ENCODE data around the gene USP54.
"Not testable (repeated sequence)": the region's sequence is repeated elsewhere in the genome, so short reads cannot be mapped to it uniquely, and the experiment has no call there.

Gene USP54

DNA sequence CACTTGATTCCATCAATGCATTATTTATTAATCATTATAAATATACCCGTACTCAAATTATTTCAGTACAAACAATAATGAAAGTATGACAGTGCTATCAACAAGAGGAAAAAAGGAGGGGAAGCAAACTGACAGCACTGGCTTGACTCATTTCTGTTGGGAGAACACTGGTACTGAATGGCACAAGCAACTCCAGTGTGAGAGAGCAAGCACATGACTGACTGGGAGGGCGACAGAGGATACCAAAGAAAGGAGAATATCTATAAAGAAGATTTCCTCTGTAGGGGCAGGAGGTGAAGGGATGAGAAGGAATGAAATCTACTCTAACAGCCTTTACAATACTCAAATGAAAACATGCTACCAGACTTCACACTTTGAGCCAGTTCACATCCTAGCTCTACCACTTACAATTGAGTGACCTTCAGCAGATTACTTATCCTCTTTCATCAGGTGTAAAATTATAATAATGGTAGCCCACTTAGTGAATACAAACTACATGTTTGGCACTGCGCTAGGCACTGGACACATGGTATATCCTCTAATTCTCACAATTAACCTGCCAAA lies 1.5 kb downstream of the USP54 start:
- peak in 1 of 2 donors; percentile 61 for DNase-seq

DNA sequence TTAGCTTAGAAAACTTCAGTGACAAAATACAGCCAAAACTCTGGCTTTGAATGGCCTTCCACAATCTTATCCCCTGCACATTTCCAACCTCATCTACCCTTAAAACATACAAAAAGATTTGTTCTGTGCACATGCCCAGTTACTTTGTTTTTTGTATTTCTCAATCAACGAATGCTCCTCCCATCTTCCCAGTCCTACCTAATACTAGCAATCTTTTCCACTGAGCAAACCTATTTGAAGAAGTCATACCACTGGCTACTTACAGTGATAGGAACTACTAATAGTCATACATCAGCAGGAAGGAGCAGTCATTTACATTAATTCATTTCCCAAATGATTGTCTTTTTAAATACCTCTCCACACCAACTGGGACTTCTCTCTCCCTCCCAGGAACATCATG lies 2.5 kb downstream of the USP54 start:
- no peak for DNase-seq

GRCh38 chr10:73586583-73586984 lies 4.6 kb downstream of the USP54 start:
- DNase-seq: no peak

- DNase-seq: no peak
Observed at GRCh38 chr10:73585327-73585726, 5.8 kb downstream of the USP54 start.

GRCh38 chr10:73584737-73585136 lies 6.4 kb downstream of the USP54 start:
- DNase-seq: no peak

GRCh38 chr10:73581918-73582317 lies 9.2 kb downstream of the USP54 start:
- no peak for DNase-seq

DNA sequence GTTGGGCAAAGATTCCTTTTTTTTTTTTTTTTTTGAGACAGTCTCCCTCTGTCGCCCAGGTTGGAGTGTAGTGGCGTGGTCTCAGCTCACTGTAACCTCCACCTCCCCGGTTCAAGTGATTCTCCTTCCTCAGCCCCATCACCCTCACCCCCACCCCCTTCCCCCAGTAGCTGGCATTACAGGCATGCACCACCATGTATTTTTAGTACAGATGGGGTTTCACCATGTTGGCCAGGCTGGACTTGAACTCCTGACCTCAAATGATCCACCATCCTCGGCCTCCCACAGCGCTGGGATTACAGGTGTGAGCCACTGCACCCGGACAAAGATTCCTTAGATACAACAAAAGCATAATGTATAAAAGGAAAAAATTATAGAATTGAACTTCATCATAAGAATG lies 12.2 kb downstream of the USP54 start:
- DNase-seq: not testable (repeated sequence)

DNA sequence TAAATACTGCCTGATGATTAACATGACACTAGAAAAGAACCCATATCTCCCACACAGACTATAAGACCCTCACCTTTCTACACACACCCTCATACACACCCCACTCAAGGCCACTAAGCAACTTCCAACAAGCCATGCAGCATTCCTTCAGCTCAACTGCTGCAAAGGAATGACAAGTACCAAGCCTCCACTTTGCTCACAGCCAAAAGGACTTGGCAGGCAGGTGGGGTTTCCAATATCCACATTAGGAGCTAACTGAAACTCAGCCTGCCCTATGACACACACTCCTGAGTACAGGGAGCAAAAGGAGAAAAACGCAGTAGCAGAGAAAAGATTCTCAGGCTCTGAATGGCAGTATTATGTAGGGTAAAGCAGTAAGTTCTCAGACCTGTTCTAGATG lies 13.4 kb downstream of the USP54 start:
- DNase-seq: no peak

- DNase-seq: no peak
Observed at GRCh38 chr10:73576890-73577591, 14.1 kb downstream of the USP54 start.

GRCh38 chr10:73576178-73576889 lies 14.8 kb downstream of the USP54 start:
- no peak for DNase-seq

GRCh38 chr10:73567025-73567424 lies 24.1 kb downstream of the USP54 start:
- DNase-seq: not testable (repeated sequence)

DNA sequence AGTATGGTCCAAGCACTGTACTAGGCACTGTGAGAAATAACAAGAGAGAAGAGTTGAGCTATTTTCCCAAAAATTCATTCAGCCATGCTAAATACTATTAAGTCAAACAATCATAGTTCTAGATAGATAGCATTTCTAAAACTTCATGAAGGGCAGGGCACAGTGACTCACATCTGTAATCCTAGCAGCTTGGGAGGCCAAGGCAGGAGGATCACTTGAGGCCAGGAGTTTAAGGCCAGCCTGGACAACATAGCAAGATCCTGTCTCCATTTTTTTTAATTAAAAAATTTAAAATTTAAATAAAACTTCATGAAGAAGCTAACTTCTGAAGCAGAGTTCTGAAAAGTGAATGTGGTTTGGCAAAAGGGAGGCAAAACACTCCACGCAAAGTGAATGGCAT lies 29.9 kb downstream of the USP54 start:
- no peak for DNase-seq

- no peak for DNase-seq
Observed at GRCh38 chr10:73559590-73559989, 31.6 kb downstream of the USP54 start.

DNA sequence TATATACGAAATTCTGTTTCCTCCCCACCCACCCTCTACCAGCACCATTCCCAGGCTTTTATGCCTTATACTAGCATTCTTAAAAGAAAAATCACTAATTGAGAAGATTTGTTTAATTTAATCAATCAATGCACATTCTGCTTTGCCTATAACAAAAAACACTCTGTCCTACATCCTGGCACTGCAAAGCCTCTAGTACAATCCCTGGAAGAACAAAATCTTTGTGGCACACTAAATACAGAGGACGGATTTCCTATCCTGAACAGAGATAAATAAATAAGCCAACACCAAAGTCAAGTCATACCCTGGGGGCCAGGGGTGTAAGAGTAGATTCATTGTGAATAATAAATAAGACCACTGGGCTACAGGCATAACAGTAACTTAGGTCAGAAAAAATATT lies 34.3 kb downstream of the USP54 start:
- no peak for DNase-seq

GRCh38 chr10:73554721-73555120 lies 36.4 kb downstream of the USP54 start:
- DNase-seq: no peak

- no peak for DNase-seq
Observed at GRCh38 chr10:73553761-73554160, 37.4 kb downstream of the USP54 start.

DNA sequence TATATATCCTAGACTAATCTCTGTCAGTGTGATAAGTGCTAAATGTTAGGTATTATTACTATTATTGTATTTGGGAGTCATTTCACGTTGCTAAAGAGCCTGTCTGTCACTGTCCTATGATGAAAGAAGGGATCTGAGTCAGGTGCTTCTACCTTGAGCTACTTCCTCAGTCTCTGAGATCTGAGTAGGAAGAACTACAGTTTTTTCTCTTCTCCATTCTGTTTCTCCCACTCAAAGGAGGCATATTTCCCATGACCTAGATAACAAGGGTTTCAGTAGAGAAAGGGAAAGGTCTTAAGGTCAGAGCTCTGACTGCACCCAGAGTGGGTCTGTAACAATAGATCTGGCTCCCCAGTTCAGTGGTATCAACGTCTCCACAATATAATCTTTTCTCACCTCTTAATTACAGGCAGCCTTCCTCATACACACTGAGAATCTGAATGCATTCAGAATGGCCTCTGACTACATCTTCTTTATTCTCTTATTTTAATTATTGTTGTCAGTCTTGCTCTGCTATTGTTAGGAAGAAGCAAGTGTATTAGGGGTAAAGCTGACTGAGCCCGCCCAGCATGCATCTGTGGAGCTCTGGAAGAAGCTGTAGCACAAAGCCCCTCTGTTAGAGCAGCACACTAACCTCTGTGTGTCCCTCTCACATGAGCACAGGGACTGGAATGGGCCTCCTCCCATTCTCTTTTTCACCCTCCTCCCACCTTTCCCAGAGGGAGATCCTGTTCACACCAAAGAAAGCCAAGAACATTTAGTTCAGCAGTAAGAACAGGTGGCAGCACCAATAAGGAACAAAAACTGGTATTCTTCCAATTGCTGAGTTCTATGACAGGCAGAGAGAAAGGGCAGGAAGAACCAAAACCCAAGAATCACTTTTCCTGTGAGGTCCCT lies 38.1 kb downstream of the USP54 start:
- DNase-seq: no peak

DNA sequence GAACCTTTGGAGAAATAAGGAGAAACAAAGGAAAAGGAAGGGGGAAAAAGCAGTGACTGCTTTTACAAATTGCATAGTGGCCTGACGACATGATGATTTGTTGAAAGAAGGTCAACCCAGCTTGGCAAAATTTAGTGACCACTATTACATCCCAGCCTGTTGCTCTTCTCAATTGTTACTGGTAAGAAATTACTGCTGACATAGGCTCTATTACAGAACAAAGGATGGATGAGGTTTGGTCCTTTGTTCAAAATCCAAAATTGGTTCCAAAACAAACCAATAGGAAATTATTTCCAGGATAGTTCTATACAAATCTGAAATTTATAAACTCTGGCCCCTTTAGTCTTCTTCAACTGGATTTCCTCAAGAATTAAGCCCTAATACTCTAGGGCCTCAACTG lies 39.6 kb downstream of the USP54 start:
- no peak for DNase-seq

DNA sequence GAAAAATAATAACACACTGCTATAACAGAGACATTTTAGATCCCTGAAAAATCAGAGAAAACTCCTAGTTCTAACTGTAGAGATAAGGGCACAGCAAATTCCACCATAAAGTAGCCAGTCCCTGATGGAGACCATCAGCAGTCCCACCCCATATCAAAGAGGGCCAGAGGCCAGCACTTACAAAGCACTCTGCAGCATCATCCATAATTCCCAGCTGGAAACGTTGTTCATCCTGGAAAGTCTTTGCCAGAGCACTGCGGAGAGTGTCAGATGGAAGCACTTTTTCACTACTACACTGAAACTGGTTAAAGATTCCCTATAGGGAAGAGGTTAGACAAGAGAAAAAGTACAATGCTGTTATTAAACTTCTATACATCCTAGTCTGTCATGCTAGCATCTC lies 45.8 kb downstream of the USP54 start:
- no peak for DNase-seq

GRCh38 chr10:73537709-73538108 lies 53.4 kb downstream of the USP54 start:
- DNase-seq: no peak

GRCh38 chr10:73537288-73537687 lies 53.9 kb downstream of the USP54 start:
- no peak for DNase-seq

- DNase-seq: no peak
Observed at GRCh38 chr10:73534857-73535256, 56.3 kb downstream of the USP54 start.

DNA sequence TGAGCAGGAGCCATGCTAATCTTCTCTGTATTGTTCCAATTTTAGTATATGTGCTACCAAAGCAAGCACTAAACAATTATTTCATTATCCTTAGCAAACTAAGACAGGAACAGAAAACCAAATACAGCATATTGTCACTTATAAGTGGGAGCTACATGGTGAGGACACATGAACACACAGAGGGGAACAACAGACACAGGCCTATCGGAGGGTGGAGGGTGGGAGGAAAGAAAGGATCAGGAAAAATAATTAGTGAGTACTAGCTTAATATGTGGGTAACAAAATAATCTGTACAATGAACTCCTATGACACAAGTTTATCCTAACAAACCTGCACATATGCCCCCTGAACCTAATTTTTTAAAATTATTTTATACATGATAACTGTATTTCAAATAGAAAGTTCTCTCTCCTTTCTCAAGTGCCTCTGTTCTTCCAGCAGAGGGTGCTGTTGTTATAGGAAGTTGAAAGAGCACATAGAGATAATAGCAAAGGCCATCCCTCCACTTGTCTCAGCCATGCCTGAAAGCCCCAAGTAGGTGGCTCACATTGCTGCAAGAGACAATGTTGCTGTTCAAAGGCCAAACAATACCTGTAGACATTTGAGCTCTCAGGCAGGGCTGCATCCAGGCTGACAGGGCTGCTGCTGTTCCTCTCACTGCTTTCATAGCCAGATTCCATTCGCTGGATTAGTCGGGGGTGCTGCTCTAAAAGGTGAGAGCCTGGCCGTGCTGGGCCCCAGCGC lies 61.9 kb downstream of the USP54 start:
- DNase-seq: peak in 1 of 2 donors; percentile 68

All from bone marrow (tissue), 2 donors.